ENCODE data around the gene CRYGA.
"Not testable (repeated sequence)": the region's sequence is repeated elsewhere in the genome, so short reads cannot be mapped to it uniquely, and the experiment has no call there.

DNA sequence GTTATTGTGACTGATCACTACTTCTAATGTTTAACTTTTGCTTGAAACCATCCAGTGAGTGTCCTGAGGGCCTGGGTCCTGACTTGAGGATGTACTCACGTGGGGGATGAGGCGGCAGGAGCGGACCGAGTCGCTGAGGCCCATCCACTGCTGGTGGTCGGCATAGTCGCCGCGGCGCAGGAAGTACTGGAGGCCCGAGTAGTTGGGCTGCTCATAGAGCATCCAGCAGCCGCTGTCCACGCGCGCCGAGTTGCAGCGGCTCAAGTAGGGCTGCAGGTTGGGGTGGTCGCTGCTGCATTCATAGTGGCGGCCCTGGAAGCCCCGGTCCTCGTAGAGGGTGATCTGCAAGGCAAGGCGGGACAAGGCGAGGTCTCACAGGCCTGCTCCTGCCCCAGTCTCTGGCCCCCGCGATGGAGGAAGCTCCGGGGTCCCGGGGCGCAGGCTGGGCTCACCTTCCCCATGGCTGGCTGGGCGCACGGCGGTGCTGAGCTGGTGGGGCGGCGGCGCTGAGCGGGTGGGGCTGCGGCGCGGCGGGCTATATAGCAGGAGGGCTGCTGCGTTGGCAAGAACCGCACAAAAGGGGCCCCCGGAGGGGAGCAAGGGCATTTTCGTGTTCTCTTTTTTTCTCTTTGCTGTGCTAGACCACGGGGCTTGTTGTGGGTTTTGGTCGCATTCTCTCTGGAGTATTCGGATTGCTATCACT is 39.2 kb downstream of the CRYGA start, which contains the start of gene CRYGD:
- TF ChIP-seq, protein P1, sequence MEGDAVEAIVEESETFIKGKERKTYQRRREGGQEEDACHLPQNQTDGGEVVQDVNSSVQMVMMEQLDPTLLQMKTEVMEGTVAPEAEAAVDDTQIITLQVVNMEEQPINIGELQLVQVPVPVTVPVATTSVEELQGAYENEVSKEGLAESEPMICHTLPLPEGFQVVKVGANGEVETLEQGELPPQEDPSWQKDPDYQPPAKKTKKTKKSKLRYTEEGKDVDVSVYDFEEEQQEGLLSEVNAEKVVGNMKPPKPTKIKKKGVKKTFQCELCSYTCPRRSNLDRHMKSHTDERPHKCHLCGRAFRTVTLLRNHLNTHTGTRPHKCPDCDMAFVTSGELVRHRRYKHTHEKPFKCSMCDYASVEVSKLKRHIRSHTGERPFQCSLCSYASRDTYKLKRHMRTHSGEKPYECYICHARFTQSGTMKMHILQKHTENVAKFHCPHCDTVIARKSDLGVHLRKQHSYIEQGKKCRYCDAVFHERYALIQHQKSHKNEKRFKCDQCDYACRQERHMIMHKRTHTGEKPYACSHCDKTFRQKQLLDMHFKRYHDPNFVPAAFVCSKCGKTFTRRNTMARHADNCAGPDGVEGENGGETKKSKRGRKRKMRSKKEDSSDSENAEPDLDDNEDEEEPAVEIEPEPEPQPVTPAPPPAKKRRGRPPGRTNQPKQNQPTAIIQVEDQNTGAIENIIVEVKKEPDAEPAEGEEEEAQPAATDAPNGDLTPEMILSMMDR (IDR thresholded peaks at IDR 0.05) = not testable (repeated sequence)
- not testable (repeated sequence) for TF ChIP-seq POLR2A (IDR thresholded peaks at IDR 0.05)
